ENCODE measurements around the gene TBL1XR1.

DNA sequence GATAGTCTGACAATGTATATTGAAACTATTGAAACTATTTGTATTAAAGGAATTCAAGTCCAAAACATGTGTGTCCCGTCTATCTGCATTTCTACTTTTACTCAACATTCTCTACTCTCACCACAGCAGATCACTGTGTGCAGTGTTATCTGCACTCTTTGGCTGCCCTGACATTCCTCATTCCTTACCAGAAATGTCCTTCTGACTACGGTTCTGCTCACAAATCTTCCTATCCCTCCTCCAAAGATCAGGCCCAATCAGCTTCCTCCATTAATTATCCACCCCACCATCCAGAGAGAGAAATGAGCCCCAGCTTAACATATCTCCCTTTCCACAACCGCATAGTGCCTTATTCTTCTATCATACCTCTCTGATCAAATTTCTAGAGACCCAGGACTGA, 94.7 kb downstream of the TBL1XR1 start:
- TF ChIP-seq CTCF (IDR thresholded peaks at IDR 0.05) (no peak), POLR2AphosphoS5 (IDR thresholded peaks at IDR 0.05) (no peak)

Measured in prostate gland (tissue), 2 donors.